Erythroblast (primary cell): Measurements from ENCODE around the gene CDT1.

Experiments used
- GATA1 ChIP-seq: IDR thresholded peaks from 2 replicates; pipeline ENCODE4 v1.6.1; 2011; ENCODE audit warnings: low read depth, mild to moderate bottlenecking, control low read depth, low read length, moderate library complexity
- POLR2A ChIP-seq: IDR thresholded peaks from 2 replicates; pipeline ENCODE4 v1.6.1; 2011; ENCODE audit warnings: mild to moderate bottlenecking, low read length

- TF ChIP-seq POLR2A (no peak), GATA1 (no peak)
Observed at GRCh38 chr16:88763502-88764053, 40.0 kb upstream of the CDT1 start.
